Activated CD4-positive, alpha-beta T cell treated with anti-CD3 and anti-CD28 coated beads for 36 hours (primary cell): ENCODE data around the gene SLC12A7. TPM values are rescaled to one million over a fixed set of nuclear protein-coding genes. Genes with fewer than 3 reads are reported as not detected.
"Not testable (repeated sequence)": the region's sequence is repeated elsewhere in the genome, so short reads cannot be mapped to it uniquely, and the experiment has no call there.

Experiments
- ATAC-seq: fragments of 200-7000 bp; cut with Tn5 transposase; one replicate; pipeline ENCODE4 v1.10.0; 2021; ENCODE audit warnings: mild to moderate bottlenecking, moderate library complexity
- CTCF ChIA-PET: fragments of 350-600 bp; sonication (Branson Sonifier 250); formaldehyde crosslinking; loops from one replicate; lab custom pipeline; 2021; ENCODE audit warnings: antibody characterized with exemption; lab: Charles Lee
- POLR2A ChIA-PET: fragments of 350-600 bp; sonication (Branson Sonifier 250); formaldehyde crosslinking; loops from one replicate; lab custom pipeline; 2021; ENCODE audit warnings: antibody characterized with exemption, inconsistent platforms; lab: Charles Lee
- DNase-seq: peaks from one replicate; pipeline ENCODE4 v3.0.0-alpha.2; 2020
- H3K27ac Mint-ChIP-seq: one replicate; pipeline ENCODE4 v1.8.0; 2021; ENCODE audit warnings: mixed read lengths
- H3K27me3 Mint-ChIP-seq: one replicate; pipeline ENCODE4 v1.8.0; 2021; ENCODE audit warnings: mixed read lengths
- H3K36me3 Mint-ChIP-seq: one replicate; pipeline ENCODE4 v1.8.0; 2021; ENCODE audit warnings: low read depth, mixed read lengths
- H3K4me1 Mint-ChIP-seq: one replicate; pipeline ENCODE4 v1.8.0; 2021; ENCODE audit warnings: mixed read lengths
- H3K4me3 Mint-ChIP-seq: one replicate; pipeline ENCODE4 v1.8.0; 2021; ENCODE audit warnings: mild to moderate bottlenecking, moderate library complexity, mixed read lengths
- H3K9me3 Mint-ChIP-seq: one replicate; pipeline ENCODE4 v1.8.0; 2021; ENCODE audit warnings: low read depth, mixed read lengths
- intact Hi-C, 2 experiments: fragments of 100-400 bp; cut with DNase I in 1 of 2; cut with micrococcal nuclease in 1 of 2; formaldehyde crosslinking; loops; one replicate each; pipeline versions ENCODE4 v1.14.2 to v1.15.1; 2022 to 2024; cut with DNase I, micrococcal nuclease
- total RNA-seq, 2 experiments: library from RNA; stranded (reverse); gene quantifications; one replicate each; pipeline ENCODE4 v1.2.3, GENCODE V29; 2021

Gene SLC12A7
- total RNA-seq, 2 experiments from 2014 or later, result 18.5 to 21.6 TPM

GRCh38 chr5:1132570-1132969 is 20.7 kb upstream of the SLC12A7 start:
- H3K27me3 Mint-ChIP-seq, result no peaks in the 10 kb centered on the region
- H3K4me3 Mint-ChIP-seq, result no peak overlapping the region
- H3K36me3 Mint-ChIP-seq, result no peaks in the 10 kb centered on the region
- ChIA-PET POLR2A (no interaction called here), CTCF (interaction anchor here (0.9 kb wide), 1 partner anchor 42 kb away, joined by 3 read pairs; no protein-coding TSS in a partner anchor)
- H3K27ac Mint-ChIP-seq, result no peak overlapping the region
- H3K9me3 Mint-ChIP-seq, result peaks cover 3% of the 10 kb centered on the region
- no peak for ATAC-seq
- no peak for DNase-seq
- intact Hi-C loops, result no loop called here
- H3K4me1 Mint-ChIP-seq, result no peaks in the 10 kb centered on the region

DNA sequence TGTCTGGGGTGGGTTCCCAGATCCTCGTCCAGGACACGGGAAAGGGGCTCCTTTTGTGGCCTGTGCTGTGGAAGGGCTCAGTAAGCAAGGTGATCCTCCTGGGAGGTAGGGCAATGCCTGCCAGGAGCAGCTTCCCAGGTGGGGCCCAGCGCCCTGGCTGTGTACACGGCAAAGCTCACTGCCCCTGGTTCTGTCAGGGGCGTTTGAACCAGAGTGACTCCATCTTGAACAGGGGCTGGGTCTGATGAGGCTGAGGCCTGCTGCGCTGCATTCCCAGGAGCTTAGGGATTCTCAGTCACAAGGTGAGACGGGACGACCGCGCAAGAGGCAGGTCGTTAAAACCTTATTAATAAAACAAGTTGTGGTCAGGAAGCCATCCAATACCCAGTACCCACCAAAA is 19.9 kb upstream of the SLC12A7 start:
- CTCF ChIA-PET, result no interaction called here
- Mint-ChIP-seq H3K4me3 (no peak overlapping the region), H3K27me3 (no peaks in the 10 kb centered on the region), H3K4me1 (no peaks in the 10 kb centered on the region), H3K36me3 (no peaks in the 10 kb centered on the region), H3K27ac (no peak overlapping the region), H3K9me3 (peaks cover 1% of the 10 kb centered on the region)
- DNase-seq (no peak), ATAC-seq (no peak)
- intact Hi-C loops, result no loop called here
- POLR2A ChIA-PET, result no interaction called here

DNA sequence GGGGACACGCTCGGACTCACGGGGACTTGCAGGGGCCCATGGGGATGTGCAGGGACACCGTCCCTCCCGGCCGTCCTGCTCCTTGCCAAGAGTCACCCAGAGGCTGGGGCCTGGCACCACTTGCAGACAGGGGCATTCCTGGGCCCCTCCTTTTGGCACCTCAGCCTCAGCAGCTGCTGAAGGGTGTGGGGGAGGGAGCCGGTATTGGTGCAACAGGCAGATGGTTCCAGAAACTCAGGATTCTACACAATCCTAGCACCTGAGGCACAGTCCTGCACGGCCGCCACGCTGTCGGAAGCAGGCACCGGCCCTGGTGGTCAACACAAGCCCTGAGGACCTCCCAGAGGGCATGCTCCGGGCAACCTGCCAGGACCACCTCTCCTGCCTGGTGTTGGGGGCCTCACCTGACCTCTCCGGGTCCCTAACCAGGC is 19.3 kb upstream of the SLC12A7 start:
- no peak for DNase-seq
- Mint-ChIP-seq H3K27ac (no peak overlapping the region), H3K9me3 (no peaks in the 10 kb centered on the region), H3K27me3 (no peaks in the 10 kb centered on the region), H3K4me1 (no peaks in the 10 kb centered on the region), H3K4me3 (no peak overlapping the region), H3K36me3 (no peaks in the 10 kb centered on the region)
- ChIA-PET CTCF (no interaction called here), POLR2A (no interaction called here)
- no peak for ATAC-seq
- intact Hi-C loops, result no loop called here

GRCh38 chr5:1130218-1130946 is 18.5 kb upstream of the SLC12A7 start:
- no peak for DNase-seq
- intact Hi-C loops, result no loop called here
- no peak for ATAC-seq
- H3K27me3 Mint-ChIP-seq, result no peaks in the 10 kb centered on the region
- CTCF ChIA-PET, result no interaction called here
- no peaks in the 10 kb centered on the region for H3K36me3 Mint-ChIP-seq
- H3K9me3 Mint-ChIP-seq, result no peaks in the 10 kb centered on the region
- no peaks in the 10 kb centered on the region for H3K4me1 Mint-ChIP-seq
- POLR2A ChIA-PET, result no interaction called here
- H3K27ac Mint-ChIP-seq, result no peak overlapping the region
- H3K4me3 Mint-ChIP-seq, result no peak overlapping the region

DNA sequence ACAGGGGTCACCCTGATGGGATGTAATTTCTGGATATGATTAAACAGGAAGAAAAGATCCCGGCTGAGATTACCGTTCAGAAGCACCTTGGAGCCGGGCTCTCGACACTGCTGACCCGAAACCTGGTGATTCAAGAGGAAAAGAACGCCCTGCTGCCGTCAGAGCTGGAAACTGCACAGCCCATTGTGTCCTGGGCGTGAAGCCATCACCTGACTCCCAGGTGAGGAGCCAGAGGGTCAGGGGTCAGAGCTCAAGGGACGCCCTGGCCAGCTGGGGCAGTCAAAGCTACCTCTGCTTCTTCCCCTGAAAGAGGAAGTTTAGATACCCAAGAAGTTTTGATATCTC is 17.8 kb upstream of the SLC12A7 start:
- Mint-ChIP-seq H3K27ac (no peak overlapping the region), H3K4me3 (no peak overlapping the region), H3K4me1 (no peaks in the 10 kb centered on the region), H3K27me3 (no peaks in the 10 kb centered on the region), H3K9me3 (no peaks in the 10 kb centered on the region), H3K36me3 (no peaks in the 10 kb centered on the region)
- ChIA-PET POLR2A (no interaction called here), CTCF (no interaction called here)
- DNase-seq (no peak), ATAC-seq (no peak)
- intact Hi-C loops, result no loop called here

GRCh38 chr5:1128977-1129710 is 17.3 kb upstream of the SLC12A7 start:
- CTCF ChIA-PET, result no interaction called here
- intact Hi-C loops, result no loop called here
- POLR2A ChIA-PET, result no interaction called here
- Mint-ChIP-seq H3K9me3 (no peaks in the 10 kb centered on the region), H3K27ac (no peak overlapping the region), H3K4me3 (no peak overlapping the region), H3K27me3 (no peaks in the 10 kb centered on the region), H3K36me3 (no peaks in the 10 kb centered on the region), H3K4me1 (no peaks in the 10 kb centered on the region)
- DNase-seq (no peak), ATAC-seq (no peak)

DNA sequence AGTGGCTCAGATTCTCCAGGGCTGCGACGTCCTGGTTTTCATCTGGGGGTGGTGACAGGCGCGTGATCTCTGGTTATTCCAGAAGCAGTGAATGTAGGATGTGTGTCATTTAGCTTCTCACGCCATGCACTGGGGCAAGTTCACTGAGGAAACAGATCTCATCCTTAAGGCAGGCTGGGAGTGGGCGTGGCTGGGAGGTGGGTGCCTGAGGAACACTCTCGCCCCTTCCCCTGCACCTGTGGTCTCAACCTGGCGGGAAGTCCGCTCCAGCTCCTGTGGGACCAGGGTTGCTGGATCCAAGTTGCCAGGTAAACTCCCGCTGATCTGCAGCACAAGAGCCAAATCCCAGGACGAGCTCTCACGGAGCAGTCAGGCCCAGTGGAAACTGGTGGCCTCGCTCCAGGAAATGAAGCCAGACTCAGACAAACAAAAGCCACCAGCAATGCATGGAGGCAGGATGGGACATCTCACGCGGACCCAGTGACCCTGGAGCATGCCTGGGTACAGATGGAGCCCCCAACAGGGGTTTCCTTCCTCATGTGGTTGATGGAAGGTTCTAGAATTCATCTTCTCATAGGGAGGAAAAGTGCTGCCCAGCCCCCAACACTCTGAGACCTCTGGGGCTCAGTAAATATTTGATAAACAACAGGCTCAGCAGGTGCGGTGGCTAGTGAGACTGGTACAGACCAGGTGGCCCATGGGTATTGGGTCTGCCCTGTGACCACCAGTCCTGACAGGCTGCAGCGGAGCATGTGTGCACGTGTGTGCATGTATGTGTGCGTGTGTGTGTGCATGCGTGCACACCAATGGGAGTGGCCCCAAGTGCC is 16.3 kb upstream of the SLC12A7 start:
- Mint-ChIP-seq H3K4me3 (no peak overlapping the region), H3K27me3 (no peaks in the 10 kb centered on the region), H3K27ac (no peak overlapping the region), H3K4me1 (no peaks in the 10 kb centered on the region), H3K9me3 (no peaks in the 10 kb centered on the region), H3K36me3 (no peaks in the 10 kb centered on the region)
- CTCF ChIA-PET, result no interaction called here
- POLR2A ChIA-PET, result no interaction called here
- ATAC-seq (no peak), DNase-seq (no peak)
- intact Hi-C loops, result no loop called here

- H3K36me3 Mint-ChIP-seq, intact Hi-C loops, H3K4me1 Mint-ChIP-seq, H3K4me3 Mint-ChIP-seq, DNase-seq, H3K27ac Mint-ChIP-seq, POLR2A ChIA-PET, H3K9me3 Mint-ChIP-seq, H3K27me3 Mint-ChIP-seq, ATAC-seq: not testable (repeated sequence)
- CTCF ChIA-PET, result interaction anchor here (1.1 kb wide), 1 partner anchor 13 kb away, joined by 4 read pairs; no protein-coding TSS in a partner anchor
These were observed 13.8 kb upstream of the SLC12A7 start for GRCh38 chr5:1125695-1126094.

GRCh38 chr5:1125030-1125357 is 13.1 kb upstream of the SLC12A7 start:
- POLR2A ChIA-PET, result no interaction called here
- ATAC-seq (no peak), DNase-seq (no peak)
- Mint-ChIP-seq H3K36me3 (no peaks in the 10 kb centered on the region), H3K9me3 (no peaks in the 10 kb centered on the region), H3K4me3 (no peak overlapping the region), H3K27ac (no peak overlapping the region), H3K4me1 (no peaks in the 10 kb centered on the region), H3K27me3 (no peaks in the 10 kb centered on the region)
- intact Hi-C loops, result no loop called here
- CTCF ChIA-PET, result interaction anchor here (0.6 kb wide), 1 partner anchor 106 kb away, joined by 3 read pairs; no protein-coding TSS in a partner anchor

DNA sequence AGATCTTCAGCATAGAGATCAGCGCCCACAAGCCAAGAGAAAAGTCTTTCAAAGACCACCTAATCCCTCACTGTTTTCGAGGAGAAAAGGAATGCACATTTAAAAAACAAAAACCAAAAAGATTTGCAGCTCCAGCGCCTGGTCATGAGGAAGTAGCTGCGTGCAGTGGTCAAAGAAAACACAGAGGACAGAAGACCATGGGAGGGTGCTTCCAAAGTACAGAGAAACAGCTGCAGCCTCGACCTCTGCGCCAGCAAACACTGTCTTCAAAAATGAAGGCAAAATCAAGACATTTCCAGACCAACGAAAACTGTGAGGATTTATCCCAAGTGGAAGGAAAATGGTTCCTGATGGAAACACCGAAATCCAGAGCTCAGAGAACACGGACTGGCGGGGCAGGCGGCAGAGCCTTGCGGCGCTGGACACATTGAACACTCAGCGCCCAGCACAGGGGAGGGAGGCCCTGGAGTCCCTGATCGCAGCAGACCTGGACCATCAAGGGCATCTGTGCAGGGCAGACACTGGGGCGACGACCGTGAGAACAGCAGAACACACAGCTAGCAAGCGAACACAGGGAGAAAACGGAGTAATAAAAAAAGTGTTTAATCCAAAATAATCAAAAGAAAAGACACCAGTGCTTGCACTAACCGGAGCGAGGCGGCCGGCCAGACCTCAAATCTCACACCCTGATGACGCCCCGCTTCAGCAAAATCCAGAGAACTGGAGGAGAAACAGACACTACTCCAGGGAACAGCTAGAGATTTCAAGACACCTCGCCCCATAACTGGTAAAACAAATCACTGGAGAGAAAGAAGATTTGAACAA is 12.6 kb upstream of the SLC12A7 start:
- Mint-ChIP-seq H3K4me3 (no peak overlapping the region), H3K27ac (no peak overlapping the region), H3K36me3 (no peaks in the 10 kb centered on the region), H3K9me3 (no peaks in the 10 kb centered on the region), H3K27me3 (no peaks in the 10 kb centered on the region), H3K4me1 (no peaks in the 10 kb centered on the region)
- intact Hi-C loops, result no loop called here
- ChIA-PET CTCF (interaction anchor here (0.6 to 0.9 kb wide), 2 partner anchors 16 to 105 kb away, joined by 3 to 5 read pairs; no protein-coding TSS in a partner anchor), POLR2A (no interaction called here)
- ATAC-seq (no peak), DNase-seq (no peak)
